ENCODE results near the gene FAM174B.

- no peak for TF ChIP-seq CTCF (IDR thresholded peaks at IDR 0.05; ENCODE audit: poor library complexity, severe bottlenecking)
- TF ChIP-seq TAF1 (IDR thresholded peaks at IDR 0.05; ENCODE audit: low read depth): no peak
- TF ChIP-seq SMC3 (conservative IDR thresholded peaks at IDR 0.05; ENCODE audit: poor library complexity): no peak
- TF ChIP-seq EZH2 (IDR thresholded peaks at IDR 0.05; ENCODE audit: borderline replicate concordance, insufficient read depth, low read length, poor library complexity, severe bottlenecking): no peak
- TF ChIP-seq POLR2AphosphoS5 (IDR thresholded peaks at IDR 0.05): no peak
- no peak for TF ChIP-seq EP300 (conservative IDR thresholded peaks at IDR 0.05; ENCODE audit: poor library complexity, severe bottlenecking)
- no peak for TF ChIP-seq MXI1 (conservative IDR thresholded peaks at IDR 0.05; ENCODE audit: poor library complexity, severe bottlenecking)
Measured at GRCh38 chr15:92669432-92669831, 13.9 kb upstream of the FAM174B start.
